Stimulated activated CD4-positive, alpha-beta T cell treated with anti-CD3 and anti-CD28 coated beads, Interleukin-12 subunit alpha, Interleukin-12 subunit beta, amount 100 ng/mL, for 24 hours (primary cell): ENCODE data around the gene ADGRB2.
A peak's percentile ranks its signal among the peaks of the same experiment; 100 is the strongest.
"Not testable (repeated sequence)": the region's sequence is repeated elsewhere in the genome, so short reads cannot be mapped to it uniquely, and the experiment has no call there.

ENCODE experiments used
- DNase-seq, 2 experiments: peaks; one replicate each; pipeline ENCODE4 v3.0.0-alpha.2; 2020; ENCODE audit warnings: low read depth in 2 of 2

Gene ADGRB2

DNA sequence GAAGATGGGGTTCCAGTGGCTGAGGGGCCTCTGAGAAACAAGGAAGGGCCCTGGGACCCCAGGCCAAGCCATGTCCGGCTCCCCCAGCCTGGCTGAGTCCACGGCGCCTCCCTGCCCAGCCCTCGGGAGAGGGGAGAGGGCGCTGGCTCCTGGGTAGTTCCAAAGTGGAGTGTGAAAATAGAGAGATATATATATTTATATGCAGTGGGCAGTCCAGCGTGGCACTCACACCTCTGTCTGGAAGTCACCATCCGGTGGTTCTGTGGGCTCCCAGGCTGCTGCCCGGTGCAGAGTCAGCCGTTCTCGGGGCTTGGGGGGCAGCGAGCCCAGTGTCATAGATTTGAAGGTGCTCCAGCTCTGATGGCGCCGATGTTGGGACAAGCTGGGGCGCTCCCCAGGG lies 36.9 kb downstream of the ADGRB2 start:
- no peak for DNase-seq

DNA sequence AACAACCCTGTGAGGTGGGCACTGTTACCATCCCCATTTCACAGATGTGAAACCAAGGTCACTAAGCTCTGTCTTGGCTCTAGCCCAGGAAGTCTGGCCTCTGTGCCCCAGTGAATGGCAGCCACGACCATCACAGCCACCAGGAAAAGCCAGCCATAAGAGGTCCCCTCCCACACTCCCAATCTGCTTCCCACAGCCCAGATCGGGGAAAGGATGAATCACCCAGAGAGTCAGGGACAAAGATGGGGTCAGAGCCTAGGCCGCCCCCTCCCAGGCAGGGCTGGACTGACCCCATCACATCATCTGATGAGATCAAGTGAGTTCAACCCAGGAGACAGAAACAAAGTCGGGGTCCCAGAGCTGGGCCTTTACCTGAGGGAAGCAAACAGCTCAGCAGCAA lies 37.4 kb downstream of the ADGRB2 start:
- DNase-seq, result no peak

DNA sequence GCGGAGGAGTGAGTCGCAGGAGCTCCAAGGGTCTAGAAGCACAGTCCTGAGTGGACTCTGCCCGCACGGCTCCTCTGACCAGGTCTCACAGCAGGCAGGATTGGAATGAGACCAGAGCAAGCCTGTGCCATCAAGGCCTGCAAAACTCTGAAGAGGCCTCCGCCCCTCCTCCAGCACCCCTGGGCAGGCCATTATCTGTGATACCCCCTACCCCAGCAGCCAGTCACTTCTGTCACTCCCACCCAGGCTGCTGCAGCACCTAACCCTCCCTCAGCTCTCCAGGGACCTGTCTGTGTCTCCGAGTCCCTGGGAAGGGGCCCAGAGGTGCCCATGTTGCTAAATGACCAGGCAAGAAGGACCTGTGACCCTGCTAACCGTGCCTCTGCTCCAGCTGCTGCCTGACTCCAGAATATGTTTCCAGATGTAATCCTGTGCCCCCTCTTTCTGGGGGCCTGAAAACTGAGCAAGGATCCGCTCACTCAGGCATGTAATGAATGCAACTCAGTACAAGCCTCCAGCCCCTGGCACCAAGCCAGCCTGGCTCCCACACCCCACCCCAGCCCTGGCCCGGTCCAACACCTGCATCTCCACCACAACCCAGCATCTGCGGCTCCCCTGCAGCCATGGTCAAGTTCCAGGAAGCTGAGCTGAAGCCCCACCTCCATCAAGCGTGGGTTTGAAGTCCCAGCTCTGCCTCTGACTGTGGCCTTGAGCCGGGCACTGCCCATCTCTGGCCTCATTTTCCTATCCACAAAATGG lies 38.2 kb downstream of the ADGRB2 start:
- no peak for DNase-seq

DNA sequence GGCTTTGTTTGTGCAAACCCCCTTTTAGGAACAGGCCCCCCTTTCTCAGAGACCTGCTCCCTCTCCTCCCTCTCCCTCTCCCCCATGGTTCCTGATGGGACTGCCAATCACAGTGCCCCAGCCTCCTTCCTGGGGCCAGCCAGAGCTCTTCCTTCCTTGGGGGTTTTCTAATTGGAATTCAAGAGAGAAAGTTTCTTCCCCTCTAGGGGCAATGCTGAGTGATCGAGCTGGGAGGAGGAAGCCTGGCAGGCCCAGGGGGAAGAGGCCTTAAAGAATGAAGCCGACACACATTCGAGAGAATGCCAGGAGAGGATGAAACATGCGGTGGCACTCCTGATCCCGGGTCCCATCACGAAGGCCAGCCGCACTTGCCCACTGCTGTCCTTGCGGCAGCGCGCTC lies 39.0 kb downstream of the ADGRB2 start:
- DNase-seq, result no peak

DNA sequence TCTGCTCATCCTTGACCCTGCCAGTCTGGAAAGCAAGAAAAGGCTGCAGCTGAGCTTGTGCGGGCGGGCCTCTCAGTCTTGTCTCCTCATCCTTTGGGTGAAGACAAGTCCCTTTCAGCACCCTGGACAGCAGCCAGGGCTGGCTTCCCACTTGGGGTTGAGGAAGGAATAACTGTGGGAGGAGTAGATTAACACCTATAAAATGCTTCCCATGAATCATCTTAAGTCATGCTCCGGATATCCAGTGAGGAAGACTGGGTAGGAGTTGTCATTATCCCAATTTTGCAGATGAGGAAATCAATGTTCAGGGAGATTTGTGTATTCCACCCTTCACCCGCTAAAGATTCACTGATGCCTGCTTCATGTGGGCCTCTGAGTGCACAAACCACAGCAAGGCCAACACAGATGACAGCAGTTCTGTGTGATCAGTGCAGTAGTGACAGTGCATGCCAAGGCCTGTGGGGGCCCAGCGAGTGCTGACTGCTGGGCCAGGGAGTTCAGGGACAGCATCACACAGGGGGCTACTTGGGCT lies 40.2 kb downstream of the ADGRB2 start:
- peak in 1 of 2 experiments; percentile 36 for DNase-seq

DNA sequence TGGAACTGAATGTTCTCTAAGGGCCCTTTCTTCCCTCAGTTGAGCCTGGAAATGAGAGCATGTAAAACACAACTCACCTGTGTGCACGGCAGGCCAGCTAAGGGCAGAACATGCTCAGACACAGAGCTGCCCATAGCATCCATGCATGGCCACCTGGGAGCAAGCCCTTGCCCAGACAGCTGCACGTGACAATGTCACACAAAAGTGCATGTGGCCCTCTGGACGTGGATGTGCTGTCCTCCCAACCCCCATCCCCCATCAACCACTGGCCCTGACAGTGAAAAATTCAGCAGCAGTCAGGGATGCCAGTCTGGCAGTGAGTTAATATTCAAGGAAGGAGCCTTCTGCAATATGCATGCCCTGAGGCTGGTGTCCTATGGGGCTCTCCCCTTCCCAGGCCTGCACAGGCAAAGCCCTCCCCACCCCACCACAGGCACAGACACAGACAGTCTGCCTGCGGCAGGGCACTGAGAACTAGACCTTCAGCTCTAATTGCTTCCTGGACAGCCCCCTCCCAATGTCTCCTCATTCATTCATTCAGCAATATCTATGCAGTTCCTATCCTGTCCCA lies 45.7 kb downstream of the ADGRB2 start:
- DNase-seq, result no peak

DNA sequence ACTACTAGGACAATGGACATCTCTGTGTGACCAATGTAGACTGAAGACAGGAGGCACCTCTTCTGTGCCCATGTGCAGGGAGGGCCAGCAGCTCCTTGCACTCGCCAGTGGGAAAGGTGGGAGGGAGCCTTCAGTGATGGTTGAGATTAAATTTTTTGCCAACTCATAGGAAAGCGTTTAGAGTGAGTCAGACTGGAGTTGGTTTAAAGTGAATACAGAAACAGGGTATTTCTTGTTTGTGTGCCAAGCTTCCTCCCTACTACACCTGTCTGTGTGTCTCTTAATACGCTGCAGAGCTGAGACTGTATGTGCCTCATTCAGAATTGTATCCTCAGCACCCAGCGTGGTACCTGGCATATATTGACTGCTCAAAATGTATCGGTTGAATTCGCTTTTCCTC lies 46.8 kb downstream of the ADGRB2 start:
- no peak for DNase-seq

DNA sequence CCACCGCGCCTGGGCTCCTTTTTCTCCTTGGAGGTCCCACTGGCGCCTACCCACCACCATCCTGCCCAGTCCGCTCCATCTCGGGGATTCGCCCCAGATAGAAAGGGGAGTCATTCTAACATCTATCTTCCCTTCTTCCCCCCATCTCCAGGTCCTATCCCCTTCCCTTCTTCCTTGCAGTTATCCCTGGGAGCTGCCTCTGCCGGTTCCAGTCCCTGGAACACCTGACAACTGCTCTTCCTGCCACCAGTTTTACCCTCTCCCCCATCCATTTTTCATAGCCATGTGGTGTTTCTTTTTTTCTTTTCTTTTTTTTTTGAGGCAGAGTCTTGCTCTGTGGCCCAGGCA lies 48.3 kb downstream of the ADGRB2 start:
- no peak for DNase-seq

DNA sequence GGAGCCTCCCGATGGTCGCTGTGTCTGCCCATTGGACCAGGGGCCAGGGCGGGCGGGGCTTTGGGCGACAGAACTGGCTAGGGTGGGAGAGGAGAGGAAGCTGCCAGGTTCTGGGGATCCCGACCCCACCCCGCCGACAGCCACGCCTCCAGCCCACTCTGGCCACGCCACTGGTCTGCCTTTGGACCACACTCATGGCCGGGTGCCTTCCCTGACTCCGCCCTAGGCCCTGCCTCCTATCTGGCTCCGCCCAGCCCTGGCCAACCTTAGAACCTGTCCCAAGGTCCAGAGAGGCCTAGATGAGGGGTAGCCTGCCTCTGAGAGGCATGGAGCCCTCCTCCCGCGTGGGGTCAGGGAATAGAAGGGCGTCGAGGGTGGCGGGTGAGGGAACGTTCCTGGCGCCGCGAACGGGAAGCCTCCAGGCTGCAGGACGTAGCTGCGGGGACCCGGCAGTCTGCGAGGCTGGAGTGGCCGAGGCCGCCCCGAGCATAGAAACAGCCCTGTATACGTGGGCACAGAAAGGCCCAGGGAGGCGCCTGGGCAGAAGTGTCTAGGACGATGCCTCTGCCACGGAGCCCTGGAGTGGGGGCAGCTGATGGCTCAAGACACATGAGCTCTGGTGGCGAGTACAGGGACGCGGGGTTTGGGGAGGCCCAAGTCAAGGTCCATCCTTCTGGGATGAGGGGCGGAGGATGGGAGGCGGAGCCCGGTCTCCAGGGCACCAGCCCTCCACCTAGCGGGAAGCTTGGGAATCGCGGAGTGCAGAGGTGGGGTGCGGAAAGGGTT lies 48.9 kb downstream of the ADGRB2 start:
- DNase-seq, result peak in 1 of 2 experiments; percentile 50

DNA sequence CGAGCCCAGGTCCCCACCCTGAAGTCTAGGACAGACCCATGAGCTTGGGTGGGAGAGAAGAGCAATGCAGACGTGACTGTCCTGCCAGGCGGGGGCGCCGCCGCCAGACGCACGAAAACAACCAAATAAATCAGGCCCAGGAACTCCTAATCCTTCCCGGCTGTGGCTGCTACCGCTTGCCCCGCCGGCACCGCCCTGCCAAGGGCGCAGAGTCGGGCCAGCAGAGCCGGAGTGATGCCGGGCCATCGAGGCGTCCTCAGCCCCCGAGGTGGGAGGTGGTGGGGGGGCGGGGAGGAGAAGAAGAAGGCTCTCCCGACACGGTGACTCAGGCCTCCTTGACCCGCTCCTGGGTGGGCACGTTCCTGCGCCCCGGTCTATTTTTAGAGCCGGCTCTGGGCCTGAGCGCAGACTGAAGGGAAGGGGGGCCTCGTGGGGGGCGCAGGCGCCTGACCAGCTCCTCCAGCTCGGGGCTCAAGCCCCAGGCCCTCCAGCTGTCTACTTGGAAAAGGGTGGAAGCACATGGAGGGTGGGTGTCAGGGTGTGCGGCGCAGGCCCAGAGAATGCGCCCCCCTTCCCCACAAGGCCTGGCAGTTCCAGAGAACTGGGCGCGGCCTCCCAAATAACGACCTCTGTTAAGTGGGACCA lies 49.6 kb downstream of the ADGRB2 start:
- DNase-seq, result no peak

DNA sequence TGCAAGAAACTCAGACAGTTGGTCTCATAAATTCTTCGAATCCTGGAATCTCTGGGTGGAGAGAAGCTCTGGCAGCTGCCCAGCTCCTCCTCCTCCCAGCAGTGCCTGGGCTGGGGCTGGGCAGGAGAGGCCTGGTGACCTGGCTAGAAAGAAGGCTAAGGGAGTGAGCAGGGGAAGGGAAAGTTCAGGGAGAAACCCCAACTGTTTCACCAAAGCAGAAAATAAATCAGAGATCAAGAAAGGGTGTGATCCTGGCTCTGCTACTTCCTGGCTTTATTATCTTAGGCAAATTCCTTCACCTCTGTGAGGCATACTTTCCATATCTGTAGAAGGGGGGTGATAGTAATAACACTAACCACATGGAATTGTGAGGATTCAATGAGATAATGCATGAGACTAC lies 51.5 kb downstream of the ADGRB2 start:
- no peak for DNase-seq

DNA sequence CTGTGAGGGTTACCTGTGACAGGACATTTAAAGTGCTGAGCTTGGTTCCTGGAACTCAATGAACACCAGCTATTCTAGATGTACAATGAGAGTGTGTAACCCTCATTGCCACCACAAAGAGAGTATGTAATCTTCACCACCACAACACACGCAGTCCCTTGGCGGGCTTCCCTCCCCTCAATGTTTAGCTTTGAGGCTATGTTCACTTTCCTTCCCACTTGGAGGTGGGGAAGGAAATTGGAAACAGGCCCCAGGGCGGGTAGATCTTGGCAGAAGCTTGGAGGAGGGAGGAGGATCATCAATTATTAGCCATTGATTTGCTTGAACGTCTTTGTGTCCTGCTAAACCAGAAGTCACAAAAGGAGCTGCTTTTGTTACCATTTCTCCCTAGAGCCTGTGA lies 52.1 kb downstream of the ADGRB2 start:
- DNase-seq, result no peak

DNA sequence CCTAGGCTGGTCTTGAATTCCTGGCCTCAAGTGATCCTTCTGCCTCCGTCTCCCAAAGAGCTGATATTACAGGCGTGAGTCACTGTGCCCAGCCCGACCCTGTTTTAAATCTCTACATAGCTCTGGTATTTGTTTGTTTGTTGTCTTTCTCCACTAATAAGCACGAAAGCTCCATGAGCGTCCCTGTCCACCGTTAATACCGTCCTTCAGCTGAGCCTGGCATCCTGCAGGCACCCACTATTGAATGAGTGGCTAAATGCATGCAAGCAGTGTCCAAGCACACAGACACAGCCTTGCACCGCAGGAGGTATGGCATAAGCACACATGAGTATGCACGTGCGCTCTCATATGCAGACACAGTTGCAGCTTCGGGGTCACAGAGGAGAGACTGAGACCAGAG lies 55.8 kb downstream of the ADGRB2 start:
- no peak for DNase-seq

DNA sequence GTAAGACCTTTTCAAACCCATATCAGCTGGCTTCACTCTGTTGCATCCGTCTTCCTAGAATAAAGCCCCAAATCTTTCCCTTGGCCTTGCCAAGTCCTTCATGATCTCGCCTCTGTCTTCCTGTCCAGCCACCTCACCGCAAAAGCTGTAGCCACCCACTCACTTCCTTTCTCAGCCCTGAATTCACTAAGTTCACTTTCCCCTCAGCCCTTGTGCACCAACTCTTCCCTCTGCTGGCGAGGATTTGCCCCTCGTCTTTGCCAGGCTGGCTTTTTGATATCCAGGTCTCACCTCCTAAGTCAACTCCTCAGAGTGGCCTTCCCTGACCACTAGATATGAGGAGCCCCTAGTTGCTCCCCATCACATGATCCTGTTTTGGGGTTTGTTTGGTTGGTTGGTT lies 56.4 kb downstream of the ADGRB2 start:
- DNase-seq, result no peak

DNA sequence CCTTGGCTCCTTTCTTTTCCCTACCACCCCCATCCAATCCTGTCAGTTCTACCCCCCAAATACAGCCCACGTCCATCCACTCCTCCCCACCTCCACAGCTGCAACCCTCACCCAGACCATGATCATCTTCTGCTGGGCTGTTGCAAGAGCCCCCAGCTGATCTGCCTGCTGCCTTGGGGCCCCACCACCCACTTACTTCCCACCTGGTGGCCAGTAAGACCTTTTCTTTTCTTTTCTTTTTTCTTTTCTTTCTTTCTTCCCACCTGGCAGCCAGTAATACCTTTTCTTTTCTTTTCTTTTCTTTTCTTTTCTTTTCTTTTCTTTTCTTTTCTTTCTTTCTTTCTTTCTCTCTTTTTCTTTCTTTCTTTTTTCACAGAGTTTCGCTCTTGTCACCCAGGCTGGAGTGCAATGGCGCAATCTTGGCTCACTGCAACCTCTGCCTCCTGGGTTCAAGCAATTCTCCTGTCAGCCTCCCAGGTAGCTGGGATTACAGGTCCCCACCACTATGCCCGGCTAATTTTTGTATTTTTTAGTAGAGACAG lies 57.0 kb downstream of the ADGRB2 start:
- DNase-seq, result not testable (repeated sequence)

DNA sequence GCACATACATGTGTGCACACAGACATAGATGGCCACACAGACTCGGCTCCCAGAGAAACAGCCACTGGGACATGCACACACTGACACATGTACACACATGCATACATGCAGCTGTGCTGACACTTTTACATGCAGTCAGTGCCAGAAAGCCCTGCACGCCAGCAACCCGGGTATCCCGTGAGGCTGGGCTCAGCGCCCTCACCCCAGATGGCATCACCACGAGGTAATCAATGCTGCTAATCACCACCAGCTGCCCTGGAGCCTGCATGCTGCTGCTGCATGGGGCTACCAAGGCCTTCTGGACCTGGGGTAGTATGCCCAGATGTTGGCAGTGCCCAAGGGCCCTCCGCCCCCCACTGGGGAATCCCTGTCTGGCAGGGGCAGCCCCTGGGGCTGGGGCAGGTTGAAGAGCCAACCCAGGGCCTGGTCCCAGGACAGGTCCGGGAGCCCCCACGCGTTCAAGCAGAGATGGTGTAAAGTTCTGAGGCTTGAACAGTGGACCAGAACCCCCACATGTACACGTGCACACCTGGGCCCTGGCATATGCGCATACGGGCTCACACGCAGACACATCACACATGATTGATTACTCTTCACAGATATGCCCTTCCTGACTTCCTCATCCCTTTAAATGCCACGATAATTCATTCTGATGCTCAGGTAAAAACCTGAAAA lies 57.6 kb downstream of the ADGRB2 start:
- DNase-seq, result no peak

DNA sequence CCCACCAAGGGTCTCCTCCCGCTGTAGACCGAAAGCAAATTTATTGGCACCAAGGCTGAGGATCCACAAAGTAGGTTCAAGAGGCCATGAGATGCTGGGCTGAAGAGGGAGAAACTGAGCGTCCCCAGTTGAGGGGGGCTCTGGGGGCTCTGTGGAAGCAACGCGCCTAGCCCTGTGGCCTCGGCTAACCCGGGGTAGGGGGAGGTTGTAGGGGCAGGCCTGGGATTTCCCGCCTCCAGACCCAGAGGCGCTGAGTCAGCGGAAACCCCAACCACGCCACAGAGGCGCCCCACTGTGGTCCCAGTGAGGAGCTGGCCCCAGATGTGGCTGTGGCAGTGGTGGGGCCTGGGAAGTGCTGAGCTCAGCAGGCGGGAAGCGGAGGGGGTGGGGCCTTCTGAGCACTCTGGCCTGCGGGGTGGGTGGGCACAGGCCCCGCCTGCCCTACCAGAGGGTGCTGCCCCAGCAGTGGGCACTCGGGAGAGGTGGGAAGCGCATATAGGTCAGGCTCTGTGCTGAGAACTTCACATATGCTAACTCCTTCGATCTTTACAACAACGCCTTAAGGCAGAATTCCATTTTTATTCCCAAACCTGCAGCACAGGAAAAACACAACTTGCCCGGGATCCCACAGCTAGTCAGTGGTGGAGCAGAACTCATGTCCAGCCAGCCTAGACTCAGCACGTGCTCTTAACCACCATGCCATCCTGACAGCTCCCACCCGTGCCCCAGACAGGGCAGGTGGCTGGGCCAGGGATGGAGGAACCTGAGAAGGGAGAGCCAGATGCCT lies 58.9 kb downstream of the ADGRB2 start:
- DNase-seq, result peak; percentile 39 to 64

DNA sequence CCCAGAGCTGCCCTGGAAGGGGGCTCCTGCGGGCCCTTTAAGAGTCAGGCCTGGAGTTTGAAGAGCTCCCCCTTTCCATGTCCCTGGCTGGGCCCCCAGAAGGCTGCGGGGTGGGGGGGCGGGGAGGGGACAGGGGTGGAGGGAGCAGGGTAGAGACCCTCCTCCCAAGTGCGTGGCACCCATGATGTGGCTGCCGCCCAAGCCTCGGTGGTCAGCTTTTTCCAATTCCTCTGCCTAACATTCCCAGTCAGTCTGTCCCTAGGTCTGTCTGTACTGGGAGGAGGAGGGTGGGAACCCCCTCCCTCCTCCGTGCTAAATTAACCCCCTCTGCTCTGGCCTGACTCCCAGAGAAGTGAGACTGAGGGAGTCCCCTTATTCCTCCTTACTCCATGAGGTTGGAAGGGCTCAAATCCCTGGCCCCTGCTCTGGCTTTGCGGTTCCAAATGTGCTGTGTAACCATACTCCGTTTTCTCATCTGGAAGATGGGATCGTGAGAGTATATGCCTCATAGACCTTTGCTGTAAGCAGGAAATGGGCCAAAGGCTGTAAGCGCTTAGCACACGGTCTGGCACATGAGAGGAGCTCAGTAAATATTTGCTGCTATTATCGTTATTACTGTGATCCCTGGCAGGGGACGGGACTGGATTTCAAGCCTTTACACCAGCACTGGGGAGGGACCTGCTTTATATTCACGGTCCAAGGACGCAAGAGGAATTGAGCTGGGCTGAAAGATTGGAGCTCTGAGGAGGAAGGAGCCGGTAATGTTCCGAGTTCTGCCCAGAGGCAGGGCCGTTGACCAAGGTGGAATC lies 59.7 kb downstream of the ADGRB2 start:
- no peak for DNase-seq

DNA sequence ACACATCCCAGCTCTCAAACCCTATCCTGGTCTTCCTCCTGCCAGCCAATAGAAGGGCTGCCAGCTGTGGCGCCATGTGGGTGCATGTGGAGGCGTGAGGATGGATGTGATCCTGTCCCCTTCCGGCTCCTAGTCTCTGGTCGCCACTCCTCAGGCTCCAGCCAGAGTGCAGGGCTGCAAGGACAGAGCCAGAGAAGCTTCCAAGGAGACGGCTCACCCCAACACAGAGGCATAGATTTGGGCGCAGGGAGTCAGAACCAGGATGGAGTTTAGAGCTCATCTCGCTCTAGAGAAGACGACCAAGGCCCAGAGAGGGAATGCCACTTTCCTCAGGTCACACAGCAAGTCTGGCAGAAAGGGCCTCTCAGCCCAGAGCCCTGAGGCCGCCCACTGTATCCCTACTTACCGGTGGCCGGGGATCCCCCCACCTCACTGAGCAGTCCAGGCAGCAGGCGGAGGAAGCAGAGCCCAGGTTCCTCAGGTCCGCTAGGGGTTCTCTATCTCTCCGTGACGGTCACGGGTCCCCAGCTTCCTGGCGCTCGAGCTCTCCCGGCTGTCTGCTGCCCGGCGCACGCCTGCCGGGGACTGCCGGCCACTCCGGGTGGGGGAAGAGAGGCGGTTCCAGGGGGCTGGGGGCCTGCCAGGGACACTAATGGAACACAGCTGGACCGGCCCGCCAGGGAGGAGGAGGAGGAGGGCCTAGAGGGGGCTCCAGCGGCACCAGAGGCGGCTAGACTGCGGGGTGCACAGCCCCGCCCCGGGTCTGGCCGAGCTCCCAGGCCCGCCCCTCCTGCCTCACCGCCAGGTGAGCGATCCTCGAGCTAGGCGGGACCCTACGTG lies 60.5 kb downstream of the ADGRB2 start, which contains the start of gene COL16A1:
COL16A1 (minus strand) TSS at position 587 of the 840 bp plus-strand sequence. CDS start 1,824 bp downstream, outside the sequence.
- no peak for DNase-seq
